HepG2 (cell line): ENCODE data around the gene IQGAP3. TPM values are rescaled to one million over a fixed set of nuclear protein-coding genes. Genes with fewer than 3 reads are reported as not detected.
A peak's percentile ranks its signal among the peaks of the same experiment; 100 is the strongest.

Experiments
- DZIP1 ChIP-seq: sonication (generic); formaldehyde crosslinking; IDR thresholded peaks from 2 replicates; pipeline ENCODE4 v1.5.0; 2020; ENCODE audit warnings: mild to moderate bottlenecking, missing genetic modification reagents
- GABPB1 ChIP-seq: IDR thresholded peaks from 2 replicates; pipeline ENCODE4 v1.6.1; 2016; ENCODE audit warnings: mild to moderate bottlenecking, missing genetic modification reagents, moderate library complexity, missing compliant biosample characterization
- HOXA5 ChIP-seq: sonication (generic); formaldehyde crosslinking; IDR thresholded peaks from 2 replicates; pipeline ENCODE4 v1.4.0; 2020; ENCODE audit warnings: missing genetic modification reagents
- KDM5B ChIP-seq: sonication (generic); formaldehyde crosslinking; IDR thresholded peaks from 2 replicates; pipeline ENCODE4 v1.4.0; 2020; ENCODE audit warnings: missing genetic modification reagents, mild to moderate bottlenecking, borderline replicate concordance
- PHF8 ChIP-seq: sonication (generic); formaldehyde crosslinking; IDR thresholded peaks from 2 replicates; pipeline ENCODE4 v1.5.0; 2020; ENCODE audit warnings: missing genetic modification reagents
- THAP11 ChIP-seq: IDR thresholded peaks from 2 replicates; pipeline ENCODE4 v1.6.1; 2016; ENCODE audit warnings: missing biosample characterization, missing genetic modification reagents
- ZBTB20 ChIP-seq: sonication (generic); formaldehyde crosslinking; IDR thresholded peaks from 2 replicates; pipeline ENCODE4 v1.8.1; 2023; ENCODE audit warnings: missing genetic modification reagents, low read depth, mild to moderate bottlenecking, borderline replicate concordance
- ZNF501 ChIP-seq: sonication (generic); formaldehyde crosslinking; IDR thresholded peaks from 2 replicates; pipeline ENCODE4 v1.5.1; 2020; ENCODE audit warnings: mild to moderate bottlenecking, moderate library complexity, missing genetic modification reagents
- ZNF598 ChIP-seq: sonication (generic); formaldehyde crosslinking; IDR thresholded peaks from 2 replicates; pipeline ENCODE4 v1.5.1; 2020; ENCODE audit warnings: mild to moderate bottlenecking, missing genetic modification reagents, borderline replicate concordance
- ZNF687 ChIP-seq: sonication (generic); formaldehyde crosslinking; IDR thresholded peaks from 2 replicates; pipeline ENCODE4 v1.5.1; 2020; ENCODE audit warnings: mild to moderate bottlenecking, missing genetic modification reagents, moderate library complexity
- ZNF704 ChIP-seq: sonication (generic); formaldehyde crosslinking; IDR thresholded peaks from 2 replicates; pipeline ENCODE4 v1.8.1; 2023; ENCODE audit warnings: mild to moderate bottlenecking, inconsistent platforms, moderate library complexity, missing genetic modification reagents, borderline replicate concordance
- polyA plus RNA-seq, 8 experiments: library from polyadenylated mRNA; depleted of rRNA in 3 of 8; stranded (reverse) in 7 of 8; unstranded in 1 of 8; fragments of >200 nt; fragmentation: Illumina TruSeq in 4 of 8; extraction: Trizol in 4 of 8; gene quantifications; 2 replicates each; pipeline versions ENCODE4 v1.2.1 to v1.2.3, GENCODE V29; 2011 to 2016; ENCODE audit warnings: low read depth in 4 of 8, missing spikeins in 1 of 8, mixed read lengths in 1 of 8; ENCODE audit not compliant: insufficient read depth in 1 of 8
- total RNA-seq, 5 experiments: library from RNA; depleted of rRNA; stranded (reverse); fragments of >200 nt; fragmentation: Illumina TruSeq; extraction: Trizol; gene quantifications; 2 replicates each; pipeline ENCODE4 v1.2.3, GENCODE V29; 2016; ENCODE audit warnings: low read depth in 1 of 5

The IQGAP3 gene
- total and polyA plus RNA-seq, 2 of the 13 experiments (the other 11 are each of a cell fraction or from before 2014, with no cell fraction given): 13.5 to 14.1 TPM

- TF ChIP-seq ZNF687 (CRISPR knock-in tag): peak; percentile 16
- TF ChIP-seq DZIP1 (CRISPR knock-in tag): no peak
- 0 out of 2 replicates have a peak, but pooled peaks have one; percentile 23 for TF ChIP-seq HOXA5 (CRISPR knock-in tag)
- no peak for TF ChIP-seq PHF8 (CRISPR knock-in tag)
- TF ChIP-seq ZNF704: 0 out of 2 replicates have a peak, but pooled peaks have one; percentile 9
- peak; percentile 38 for TF ChIP-seq THAP11 (CRISPR knock-in tag)
- no peak for TF ChIP-seq ZBTB20 (CRISPR knock-in tag)
- peak; percentile 5; the same call in 1 of the 2 replicates for TF ChIP-seq GABPB1 (CRISPR knock-in tag)
- 0 out of 2 replicates have a peak, but pooled peaks have one; percentile 41 for TF ChIP-seq ZNF598 (CRISPR knock-in tag)
- TF ChIP-seq ZNF501 (CRISPR knock-in tag): peak; percentile 33; the same call in 1 of the 2 replicates
- 0 out of 2 replicates have a peak, but pooled peaks have one; percentile 14 for TF ChIP-seq KDM5B
- TF ChIP-seq, all 625 proteins: peak for 24
These were observed 276 bp upstream of the IQGAP3 start (continued) for GRCh38 chr1:156572663-156573018.
